ENCODE data around the gene SORD. TPM values are rescaled to one million over a fixed set of nuclear protein-coding genes. Genes with fewer than 3 reads are reported as not detected.
"Not testable (repeated sequence)": the region's sequence is repeated elsewhere in the genome, so short reads cannot be mapped to it uniquely, and the experiment has no call there.

Gene SORD
- total RNA-seq, 1 donor from 2014 or later: 3.6 TPM

DNA sequence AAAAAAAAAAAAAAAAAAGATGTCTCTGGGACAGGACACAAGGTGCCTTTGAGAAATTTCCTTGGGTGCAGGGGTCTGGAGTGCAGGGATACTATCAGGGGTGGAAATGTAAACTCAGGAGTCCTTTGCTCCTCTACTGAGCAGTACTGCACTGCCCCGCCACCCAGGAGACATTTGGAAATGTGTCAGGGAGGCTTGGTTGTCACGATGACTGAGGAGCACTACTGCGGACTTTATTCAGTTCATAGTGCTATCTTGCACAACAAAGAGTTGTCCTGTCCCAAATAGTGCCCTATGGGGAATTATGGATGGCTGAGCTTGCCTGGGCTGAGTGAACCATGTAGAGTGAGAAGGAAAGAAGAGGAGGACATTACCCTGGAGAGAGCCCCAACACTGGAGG is 2.6 kb downstream of the SORD start:
- DNase-seq: not testable (repeated sequence)

DNA sequence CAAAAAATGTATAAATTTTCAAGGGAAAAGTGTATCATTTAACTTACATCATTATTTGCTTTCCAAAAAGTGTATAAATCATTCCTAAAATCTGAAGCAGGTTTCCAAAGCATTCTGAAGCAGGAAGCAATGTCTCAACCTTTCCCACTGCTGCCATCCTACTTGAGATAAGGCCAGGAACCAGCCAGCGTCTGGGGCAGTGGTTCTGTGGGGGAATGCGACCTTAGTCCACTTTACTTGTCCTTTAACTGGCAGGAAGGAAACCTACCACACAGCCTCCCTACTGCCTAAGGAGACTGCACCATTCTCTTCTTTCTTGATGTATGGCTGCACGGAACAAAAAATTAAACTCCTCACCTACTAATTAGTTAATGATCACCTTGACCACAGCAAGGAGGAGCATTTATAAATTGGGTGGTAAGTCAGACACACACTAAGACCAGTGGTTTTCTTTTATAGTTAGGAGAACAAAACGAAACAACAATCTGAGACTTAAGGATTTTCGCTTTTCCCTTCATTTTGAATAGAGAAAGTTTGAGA is 3.7 kb downstream of the SORD start:
- DNase-seq: peak; percentile 40

DNA sequence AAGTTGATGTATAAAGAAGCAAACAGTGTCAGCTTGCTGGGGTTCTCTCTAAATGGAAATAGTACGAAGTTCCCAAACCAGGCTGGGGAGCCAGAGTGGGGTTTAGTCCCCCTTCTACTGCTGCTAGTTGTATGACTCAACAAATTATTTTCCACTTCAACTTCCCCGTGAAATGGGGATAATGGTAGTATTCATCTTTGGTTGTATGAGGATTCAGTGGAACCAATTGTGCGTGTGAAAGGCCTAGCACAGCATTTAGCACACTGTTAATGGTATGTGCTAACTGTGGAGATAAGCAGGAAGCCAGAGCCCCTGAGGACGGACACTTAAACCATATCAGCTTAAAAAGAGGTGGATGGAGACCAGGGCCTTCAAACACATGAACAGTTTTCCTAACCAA is 4.2 kb downstream of the SORD start:
- DNase-seq: no peak

DNA sequence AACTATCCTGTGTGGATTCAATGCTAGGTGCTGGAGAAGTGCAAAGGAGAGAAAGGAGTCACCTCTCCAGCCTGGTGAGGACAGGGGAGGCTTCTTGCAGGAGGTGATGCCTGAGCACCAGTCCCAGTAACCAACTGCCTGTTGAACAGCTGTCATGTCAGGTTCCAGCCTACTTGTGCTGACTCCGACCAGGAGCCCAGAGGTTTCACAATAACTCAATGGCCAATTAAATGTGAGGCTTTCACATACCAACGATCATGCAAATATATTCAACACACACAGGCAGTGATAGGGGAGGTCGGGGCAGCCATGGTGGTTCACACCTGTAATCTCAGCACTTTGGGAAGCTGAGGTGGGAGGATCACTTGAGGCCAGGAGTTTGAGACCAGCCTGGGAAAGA is 7.7 kb downstream of the SORD start:
- DNase-seq: no peak

DNA sequence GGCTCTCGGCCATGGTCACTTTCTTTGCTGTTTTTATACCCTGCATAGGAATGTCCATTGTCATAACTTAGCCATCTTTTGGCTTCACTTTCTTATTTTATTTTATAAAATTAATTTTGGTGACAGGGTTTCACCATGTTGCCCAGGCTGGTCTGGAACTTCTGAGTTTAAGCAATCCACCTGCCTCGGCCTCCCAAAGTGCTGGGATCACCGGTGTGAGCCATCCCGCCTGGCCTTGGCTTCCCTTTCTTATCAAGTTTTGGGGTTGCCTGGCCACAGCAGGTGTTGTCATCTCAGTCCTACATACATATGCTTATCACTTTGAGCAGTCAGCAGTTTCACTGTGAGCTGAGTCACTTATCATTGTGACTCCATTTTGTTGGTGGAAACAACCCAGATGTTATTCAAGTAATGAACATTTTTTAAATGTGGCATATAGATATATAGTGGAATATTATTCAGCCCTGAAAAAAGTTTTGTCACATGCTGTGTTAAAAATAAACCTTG is 8.6 kb downstream of the SORD start:
- DNase-seq: not testable (repeated sequence)

DNA sequence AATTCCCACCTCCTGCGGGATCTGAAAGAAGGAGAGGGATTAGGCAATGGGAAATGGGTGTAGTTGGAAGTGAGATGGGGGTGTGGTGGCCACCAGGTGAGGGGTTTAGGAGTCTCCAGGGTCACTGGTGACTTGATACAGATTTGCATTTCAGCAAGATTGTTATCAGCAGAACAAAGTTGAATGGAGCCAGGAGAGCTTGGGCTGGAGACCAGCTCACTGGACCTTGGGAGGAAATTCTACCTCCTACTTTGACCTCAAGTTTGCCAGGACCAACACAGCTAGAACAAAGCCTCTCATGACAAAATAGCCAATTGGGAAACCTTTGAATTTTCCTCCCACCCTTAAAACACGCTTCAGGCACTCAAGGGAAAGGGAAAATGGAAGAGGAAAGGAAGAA is 9.5 kb downstream of the SORD start:
- not testable (repeated sequence) for DNase-seq

DNA sequence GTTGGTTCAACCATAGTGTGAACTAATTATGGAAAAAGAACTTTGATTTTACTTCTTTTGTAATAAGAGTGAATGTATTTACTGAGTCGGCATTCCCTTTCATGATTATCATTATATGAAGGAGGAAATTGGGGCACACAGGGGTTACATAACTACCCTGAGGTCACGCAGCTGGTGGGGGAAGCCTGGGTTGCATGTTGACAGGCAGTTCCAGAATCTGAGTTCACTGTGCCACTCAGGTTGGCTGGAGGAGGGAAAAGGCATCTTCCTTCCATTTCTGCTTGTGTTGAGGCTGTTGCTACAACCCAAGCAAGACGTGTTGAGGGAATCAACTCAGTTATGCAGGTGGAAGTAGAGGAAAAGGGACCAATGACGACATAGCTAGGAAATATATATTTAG is 11.1 kb downstream of the SORD start:
- not testable (repeated sequence) for DNase-seq

DNA sequence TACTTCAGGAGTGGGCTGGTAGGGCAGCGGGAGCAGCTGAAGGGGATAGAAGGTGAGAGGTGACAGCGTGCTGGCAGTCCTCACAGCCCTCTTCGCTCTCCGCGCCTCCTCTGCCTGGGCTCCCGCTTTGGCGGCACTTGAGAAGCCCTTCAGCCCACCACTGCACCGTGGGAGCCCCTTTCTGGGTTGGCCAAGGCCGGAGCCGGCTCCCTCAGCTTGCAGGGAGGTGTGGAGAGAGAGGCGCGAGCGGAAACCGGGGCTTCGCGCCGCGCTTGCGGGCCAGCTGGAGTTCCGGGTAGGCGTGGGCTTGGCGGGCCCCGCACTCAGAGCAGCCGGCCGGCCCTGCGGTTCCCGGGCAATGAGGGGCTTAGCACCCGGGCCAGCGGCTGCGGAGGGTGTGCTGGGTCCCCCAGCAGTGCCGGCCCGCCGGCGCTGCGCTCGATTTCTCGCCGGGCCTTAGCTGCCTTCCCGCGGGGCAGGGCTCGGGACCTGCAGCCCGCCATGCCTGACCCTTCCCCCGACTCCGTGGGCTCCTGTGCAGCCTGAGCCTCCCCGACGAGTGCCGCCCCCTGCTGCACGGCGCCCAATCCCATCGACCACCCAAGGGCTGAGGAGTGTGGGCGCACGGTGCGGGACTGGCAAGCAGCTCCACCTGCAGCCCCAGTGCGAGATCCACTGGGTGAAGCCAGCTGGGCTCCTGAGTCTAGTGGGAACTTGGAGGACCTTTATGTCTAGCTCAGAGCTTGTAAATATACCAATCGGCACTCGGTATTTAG is 11.8 kb downstream of the SORD start:
- DNase-seq: not testable (repeated sequence)

DNA sequence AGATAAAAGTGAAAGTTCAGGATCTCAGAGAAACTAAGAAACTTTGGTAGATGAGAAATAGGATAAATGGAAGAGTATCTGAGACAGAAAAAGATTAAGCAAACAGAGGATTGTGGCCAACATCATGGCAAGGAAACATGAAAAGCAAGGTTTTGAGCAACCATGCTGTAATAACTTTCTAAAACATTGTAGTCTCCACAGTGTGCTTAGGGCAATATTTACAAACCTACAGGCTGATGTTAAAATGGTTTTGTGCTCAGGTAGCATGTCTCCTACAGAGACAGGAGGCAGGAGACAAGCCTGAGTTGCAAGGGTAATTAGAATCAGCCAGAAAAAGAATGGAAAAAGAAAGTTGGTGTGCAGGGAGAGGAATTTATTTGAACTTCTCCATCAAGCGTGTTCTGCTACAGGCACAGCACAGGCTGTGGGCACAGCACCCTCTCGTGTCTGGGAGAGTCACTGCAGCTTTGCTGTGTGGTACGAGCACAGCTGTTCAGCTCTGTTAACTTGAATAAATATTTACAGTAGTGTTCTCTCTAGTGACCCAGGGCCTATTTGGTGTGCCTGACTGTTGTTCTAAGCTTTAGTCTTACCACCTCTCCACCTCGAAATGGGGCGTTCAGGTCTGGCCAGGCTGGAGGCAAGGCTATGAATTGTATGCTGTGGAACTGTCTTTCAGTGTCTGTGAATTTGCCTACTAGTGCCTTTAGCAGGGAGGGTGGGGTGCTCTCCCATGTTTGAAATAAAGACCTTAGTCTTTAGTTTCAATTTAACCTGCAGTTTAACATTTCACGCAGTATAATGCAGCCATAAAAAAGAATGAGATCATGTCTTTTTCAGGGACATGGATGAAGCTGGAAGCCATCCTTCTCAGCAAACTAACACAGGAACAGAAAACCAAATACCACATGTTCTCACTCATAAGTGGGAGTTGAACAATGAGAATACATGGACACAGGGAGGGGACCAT is 14.1 kb downstream of the SORD start:
- DNase-seq: peak; percentile 79

DNA sequence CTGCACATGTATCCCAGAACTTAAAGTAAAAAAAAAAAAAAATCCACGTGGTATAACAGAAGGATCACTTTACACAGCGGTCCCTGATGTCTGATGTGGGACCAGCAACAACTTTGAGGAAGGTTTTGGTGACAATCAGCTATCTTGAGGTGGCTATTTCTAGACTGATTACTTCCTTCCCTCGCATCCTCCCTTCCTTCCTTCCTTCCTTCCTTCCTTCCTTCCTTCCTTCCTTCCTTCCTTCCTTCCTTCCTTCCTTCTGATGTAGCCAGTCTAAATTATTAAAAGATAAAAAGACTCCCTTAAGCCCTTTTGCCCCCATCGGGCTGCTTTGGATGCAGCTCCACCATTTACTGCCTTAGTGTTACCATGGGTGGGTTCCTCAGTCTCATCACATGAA is 14.9 kb downstream of the SORD start:
- no peak for DNase-seq

DNA sequence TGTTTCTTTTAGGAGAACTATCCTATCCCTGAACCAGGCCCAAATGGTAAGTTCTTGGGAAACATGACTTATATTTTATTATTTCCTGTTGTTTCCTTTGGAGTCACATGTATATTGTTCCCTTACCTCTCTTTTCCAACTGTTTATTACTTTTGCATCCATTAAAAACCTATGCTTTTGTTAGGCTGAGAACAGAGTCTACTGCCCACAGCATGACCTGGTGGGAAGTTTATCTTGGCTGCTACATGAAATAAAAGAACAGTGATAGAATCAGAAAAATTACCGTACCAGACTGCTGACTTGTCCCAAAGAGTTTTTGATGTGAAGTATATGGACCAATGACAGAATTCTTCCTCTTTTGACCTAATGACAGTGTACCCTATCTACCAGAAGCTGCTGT is 17.4 kb downstream of the SORD start:
- peak; percentile 48 for DNase-seq

DNA sequence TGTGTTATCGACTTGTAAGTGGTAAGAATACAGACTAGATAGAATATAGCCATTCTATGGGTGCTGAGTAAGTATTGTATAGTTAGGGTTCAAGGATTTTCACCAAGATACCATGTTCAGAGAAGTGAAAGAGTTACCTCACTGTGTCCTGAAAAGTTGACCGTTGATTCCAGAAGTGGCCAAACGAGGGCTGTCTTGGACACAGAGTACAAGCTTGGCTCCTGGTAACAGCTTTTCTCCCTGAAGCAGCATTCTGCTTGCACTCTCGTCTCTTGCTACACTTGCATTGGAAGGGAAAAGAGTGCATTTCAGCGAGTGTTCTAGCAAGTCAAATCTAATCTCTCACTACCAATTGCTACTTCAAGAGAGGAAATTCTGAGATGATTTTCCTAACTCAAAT is 18.5 kb downstream of the SORD start:
- not testable (repeated sequence) for DNase-seq

DNA sequence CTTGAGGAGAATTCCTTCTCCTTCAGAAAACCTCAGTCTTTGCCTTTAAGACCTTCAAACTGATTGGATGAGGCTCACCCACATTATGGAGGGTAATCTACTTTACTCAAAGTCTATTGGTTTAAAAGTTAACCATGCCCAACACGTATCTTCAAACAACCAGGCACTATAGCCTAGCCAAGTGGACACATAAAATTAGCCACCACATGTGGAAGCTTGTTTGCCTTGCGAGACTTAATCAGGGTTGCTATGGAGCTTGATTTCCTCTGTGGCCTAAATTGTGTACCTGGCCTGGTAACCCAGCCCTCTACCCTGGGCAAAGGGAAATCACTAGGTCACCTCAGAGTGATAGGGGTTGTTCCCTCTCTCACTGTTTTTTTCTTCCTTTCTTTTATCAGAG is 19.9 kb downstream of the SORD start:
- DNase-seq: not testable (repeated sequence)

DNA sequence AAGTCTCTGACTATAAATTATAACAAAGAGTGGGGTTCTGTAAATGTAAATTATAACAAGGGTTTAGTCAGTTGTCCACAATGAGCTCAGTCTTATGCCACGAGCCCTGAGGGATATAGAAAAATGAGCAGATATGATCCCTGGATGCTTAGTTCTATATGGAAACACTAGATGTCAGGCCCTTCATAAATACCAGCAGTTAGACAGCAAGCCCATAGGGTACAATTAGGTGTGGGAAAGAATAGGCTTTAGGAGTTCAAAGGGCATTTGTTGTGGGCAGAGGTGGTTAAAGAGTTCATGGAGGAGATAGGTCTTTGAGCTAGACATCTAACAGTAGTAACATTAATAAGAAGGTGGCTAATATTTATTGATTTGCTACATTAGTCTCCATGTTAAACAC is 21.3 kb downstream of the SORD start:
- not testable (repeated sequence) for DNase-seq

DNA sequence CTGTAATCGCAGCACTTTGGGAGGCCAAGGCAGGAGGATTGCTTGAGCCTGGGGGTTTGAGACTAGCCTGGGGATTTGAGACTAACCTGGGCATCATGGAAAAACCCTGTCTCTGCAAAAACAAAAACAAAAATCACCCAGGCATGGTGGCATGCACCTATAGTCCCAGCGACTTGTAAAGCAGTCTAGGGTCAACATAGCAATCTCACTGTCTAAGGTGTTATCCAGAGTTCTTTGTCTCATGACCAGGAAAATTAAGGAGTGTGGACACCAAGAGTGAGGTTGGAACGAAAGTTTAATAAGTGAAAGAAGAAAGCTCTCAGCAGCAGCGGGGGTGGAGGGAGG is 25.4 kb downstream of the SORD start:
- not testable (repeated sequence) for DNase-seq

DNA sequence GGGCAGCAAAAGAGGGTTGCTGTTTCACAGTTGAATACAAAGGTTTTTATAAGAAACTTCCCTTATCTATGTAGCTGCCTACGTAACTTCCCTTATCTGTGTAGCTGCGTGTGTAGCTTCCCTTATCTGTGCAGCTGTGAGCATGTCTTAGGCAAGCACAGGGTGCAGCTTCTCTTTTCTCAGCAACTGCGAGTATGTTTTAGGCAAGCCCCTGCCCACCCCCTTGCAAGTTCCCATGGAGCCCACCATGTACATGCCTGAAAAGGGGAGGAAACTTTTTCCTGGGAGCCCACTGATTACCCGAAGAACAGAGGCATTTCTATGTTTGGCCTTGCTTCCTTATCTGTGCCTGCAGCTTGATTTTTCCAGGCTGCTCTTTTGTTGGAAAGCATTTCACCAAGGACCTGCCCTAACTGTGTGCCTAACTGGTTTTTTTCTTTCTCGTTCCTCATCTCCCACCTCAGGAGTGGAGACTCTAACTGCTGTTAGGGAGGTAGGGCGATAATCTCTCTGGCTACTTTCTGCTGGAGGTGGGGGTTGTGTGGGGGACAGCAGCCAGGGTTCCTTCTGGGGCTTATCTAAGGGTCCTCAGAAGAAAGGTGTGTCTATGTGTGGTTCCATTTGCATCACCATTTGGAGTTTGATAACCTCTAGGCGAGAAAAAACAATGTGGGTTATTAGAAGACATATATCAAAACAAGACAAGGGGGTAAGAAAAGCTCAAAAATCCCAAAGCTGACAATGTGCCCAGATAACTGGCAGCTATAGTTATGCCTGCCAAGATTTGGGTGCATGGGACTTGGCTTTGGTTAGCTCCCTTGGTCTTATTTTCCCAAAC is 26.0 kb downstream of the SORD start:
- no peak for DNase-seq

DNA sequence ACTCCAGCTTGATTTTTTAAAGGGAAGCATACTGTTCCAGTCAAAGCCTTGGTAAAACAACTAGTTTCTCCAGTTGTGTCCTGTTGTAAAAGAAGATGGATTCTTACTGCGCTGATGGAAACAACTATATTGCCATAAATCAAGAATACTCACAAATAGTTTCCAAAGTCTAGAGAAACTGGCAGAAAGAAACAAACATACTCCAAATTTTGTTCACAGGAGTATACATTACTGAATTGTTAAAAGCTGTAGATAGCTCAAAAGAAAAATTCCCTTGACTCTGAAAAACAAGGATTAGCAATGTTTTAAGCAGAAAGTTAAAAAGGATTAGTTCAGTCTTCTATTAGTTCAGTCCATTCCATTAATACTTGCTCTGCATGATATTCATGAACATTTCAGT is 27.6 kb downstream of the SORD start:
- DNase-seq: no peak

DNA sequence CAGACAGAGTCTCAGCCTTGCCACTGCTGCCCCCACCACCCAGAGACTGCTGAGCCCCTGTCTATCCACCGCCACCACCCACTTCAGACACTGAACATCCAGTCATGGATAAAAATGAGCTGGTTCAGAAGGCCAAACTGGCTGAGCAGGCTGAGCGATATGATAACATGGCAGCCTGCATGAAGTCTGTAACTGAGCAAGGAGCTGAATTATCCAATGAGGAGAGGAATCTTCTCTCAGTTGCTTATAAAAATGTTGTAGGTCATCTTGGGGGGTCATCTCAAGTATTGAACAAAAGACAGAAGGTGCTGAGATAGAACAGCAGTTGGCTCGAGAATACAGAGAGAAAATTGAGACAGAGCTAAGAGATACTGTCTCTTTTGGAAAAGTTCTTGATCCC is 29.7 kb downstream of the SORD start:
- not testable (repeated sequence) for DNase-seq

DNA sequence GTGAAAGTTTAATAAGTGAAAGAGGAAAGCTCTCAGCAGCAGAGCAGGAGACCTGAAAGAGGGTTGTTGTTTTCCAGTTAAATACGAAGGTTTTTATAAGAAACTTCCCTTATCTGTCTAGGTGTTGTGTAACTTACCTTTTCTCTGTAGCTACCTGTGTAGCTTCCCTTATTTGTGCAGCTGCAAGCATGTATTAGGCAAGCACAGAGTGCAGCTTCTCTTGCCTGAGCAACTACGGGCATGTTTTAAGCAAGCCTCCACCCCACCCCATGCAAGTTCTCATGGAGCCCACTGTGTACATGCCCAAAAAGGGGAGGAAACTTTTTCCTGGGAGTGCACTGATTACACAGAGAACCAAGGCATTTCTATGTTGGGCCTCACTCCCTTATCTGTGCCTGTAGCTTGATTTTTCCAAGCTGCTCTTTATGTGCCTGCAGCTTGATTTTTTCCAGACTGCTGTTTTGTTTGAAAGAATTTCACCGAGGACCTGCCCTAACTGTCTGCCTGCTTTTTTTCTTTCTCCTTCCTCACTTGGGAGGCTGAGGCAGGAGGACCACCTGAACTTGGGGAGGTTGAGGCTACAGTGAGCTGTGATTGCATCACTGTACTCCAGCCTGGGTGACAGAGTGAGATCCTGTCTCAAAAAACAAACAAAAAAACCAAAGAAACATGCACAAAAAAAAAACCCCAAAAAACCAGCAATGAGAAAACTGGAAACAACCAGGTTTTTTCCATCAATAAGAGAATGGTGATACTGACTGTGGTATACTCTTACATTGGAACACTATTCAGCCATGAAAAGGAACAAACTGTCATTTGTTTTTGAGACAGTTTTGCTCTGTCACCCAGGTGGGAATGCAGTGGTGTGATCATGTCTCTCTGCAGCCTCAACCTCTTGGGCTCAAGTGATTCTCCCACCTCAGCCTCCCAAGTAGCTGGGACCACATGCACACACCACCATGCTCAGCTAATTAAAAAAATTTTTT is 36.0 kb downstream of the SORD start:
- not testable (repeated sequence) for DNase-seq

DNA sequence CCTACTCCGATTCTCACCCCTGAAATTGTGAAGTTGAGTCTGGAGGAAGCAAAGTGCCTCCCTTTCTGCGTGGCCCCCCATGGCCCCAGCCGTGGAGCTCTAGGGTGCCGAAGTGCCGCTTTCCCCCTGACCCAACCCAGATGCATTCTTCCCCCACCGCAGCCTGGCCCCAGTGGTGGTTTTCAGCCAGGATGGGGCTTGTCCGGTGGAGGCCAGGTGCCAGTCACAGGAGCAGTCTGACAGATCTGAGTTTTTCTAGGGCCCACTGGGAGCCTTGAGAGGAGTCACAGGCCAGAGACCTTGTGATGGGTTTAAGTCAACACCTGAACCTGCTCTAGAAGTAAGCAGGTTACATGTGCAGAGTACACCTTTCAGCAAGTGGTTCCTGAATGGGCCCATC is 39.3 kb downstream of the SORD start:
- DNase-seq: not testable (repeated sequence)

DNA sequence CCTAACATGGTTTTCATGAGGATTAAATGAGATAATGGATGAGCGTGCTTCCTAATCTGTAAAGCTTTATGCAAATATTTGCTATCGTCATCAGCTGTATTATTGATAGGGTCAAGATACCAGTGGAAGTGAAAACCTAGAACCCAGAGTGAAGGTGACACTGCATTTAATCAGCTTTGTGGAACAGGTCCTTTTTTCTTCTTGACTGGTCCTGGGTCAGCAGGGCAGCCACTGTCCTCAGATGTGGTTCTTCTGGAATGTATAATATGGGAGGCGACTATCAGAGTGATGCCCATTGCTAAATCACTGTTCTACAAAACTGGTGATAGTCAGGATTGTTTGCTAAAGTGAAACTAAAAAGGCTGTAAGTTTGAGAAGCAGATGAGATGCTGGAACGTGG is 41.4 kb downstream of the SORD start:
- DNase-seq: no peak
